ENCODE measurements around the gene DIO2.

- TF ChIP-seq CTCF (IDR thresholded peaks at IDR 0.05) (no peak), POLR2A (IDR thresholded peaks at IDR 0.05) (no peak), EP300 (IDR thresholded peaks at IDR 0.05) (no peak)
Observed at GRCh38 chr14:80215756-80216581, 4.7 kb upstream of the DIO2 start.
